ENCODE data around the gene LMOD1. TPM values are rescaled to one million over a fixed set of nuclear protein-coding genes. Genes with fewer than 3 reads are reported as not detected.

Gene LMOD1
- total RNA-seq (2021; fragmentation: NEBNext Ultra II Directional; extraction: Animal tissue kit (Norgen Biotek cat#: 25700)) (0.82 and 1.4 TPM in 2 replicates), polyA plus RNA-seq (2011; rRNA removed) (0.77 and 1.3 TPM in 2 replicates), polyA minus RNA-seq (2011; rRNA and poly(A)+ RNA removed) (2.2 and 3.1 TPM in 2 replicates)
- 1.4 TPM for polyA plus RNA-seq (2011; cell fraction: cytosol; rRNA removed)
- 2.4 TPM for polyA plus RNA-seq (2011; cell fraction: nucleus; rRNA removed)
- polyA plus RNA-seq (2012, experiment 1 of 2): 1.6 to 1.8 TPM (median 1.6 TPM) in 4 replicates
- polyA plus RNA-seq (2012, experiment 2 of 2): 0.73 TPM
- 0.77 TPM for polyA plus RNA-seq (2013, experiment 1 of 2)
- 0.61 TPM for polyA plus RNA-seq (2013, experiment 2 of 2)
- 0.73 TPM for polyA minus RNA-seq (2011; cell fraction: cytosol; rRNA and poly(A)+ RNA removed)
- 2.1 TPM for polyA minus RNA-seq (2011; cell fraction: nucleus; rRNA and poly(A)+ RNA removed)
- long read RNA-seq, experiment 1, partial matches to known transcripts: 0 of 1 reads
- long read RNA-seq, experiment 1, other reads (novel, unspliced or antisense): 1 of 1 reads
- long read RNA-seq, experiment 2: 0 reads

GRCh38 chr1:201946224-201946908, at the start of gene LMOD1:
TSS of gene LMOD1 (minus strand) at chr1:201946548. CDS start at chr1:201946340, 208 bp downstream.
- peak; percentile 75 for FAIRE-seq
- WGBS, 2 experiments (ENCODE audit: extremely low coverage in 1 of 2, insufficient coverage in 1 of 2, insufficient read length in 1 of 2, insufficient replicate concordance in 2 of 2, low coverage in 1 of 2, low lambda C conversion rate in 2 of 2, missing lambda C conversion rate in 1 of 2): 8% methylated on average over 28 of the region's 28 CpGs; no CpG with 5 or more reads in 1 of the 2 experiments
- H3K9ac ChIP-seq (replicated peaks in 1 of 4; ENCODE audit: extremely low read depth in 1 of 4, low read depth in 3 of 4, low read length in 3 of 4): peak within 1 kb of the TSS in 1 of 4 experiments; percentile 61; a peak in 2 of 7 replicates
- H3K36me3 ChIP-seq (ENCODE audit: control insufficient read depth in 2 of 4, insufficient read depth in 4 of 4, low read length in 3 of 4): no peaks in the 10 kb centered on the region; a peak in 1 of 8 replicates
- H3K4me1 ChIP-seq (replicated peaks in 1 of 4; ENCODE audit: control insufficient read depth in 3 of 4, insufficient read depth in 4 of 4, low read length in 3 of 4): peaks cover 7 to 19% (median 10%) of the 10 kb centered on the region in 4 experiments
- H2AK5ac ChIP-seq (ENCODE audit: low read depth, low read length): peak within 1 kb of the TSS; percentile 30; the same call in 1 of the 2 replicates
- no peak within 1 kb of the TSS for H2BK20ac ChIP-seq (ENCODE audit: low read length)
- H3K23ac ChIP-seq (ENCODE audit: insufficient read length): no peak within 1 kb of the TSS
- H4K91ac ChIP-seq (replicated peaks; ENCODE audit: insufficient read length, low read length): no peak within 1 kb of the TSS
- H3K56ac ChIP-seq (replicated peaks; ENCODE audit: insufficient read length, low read depth, low read length): no peak within 1 kb of the TSS
- H4K20me1 ChIP-seq (replicated peaks in 1 of 2; ENCODE audit: control insufficient read depth in 1 of 2, insufficient read depth in 2 of 2, low read length in 2 of 2): no peaks in the 10 kb centered on the region
- no peak within 1 kb of the TSS for H2BK120ac ChIP-seq (replicated peaks; ENCODE audit: low read depth, low read length)
- peak within 1 kb of the TSS; percentile 94 to 99 for H3K4me2 ChIP-seq (ENCODE audit: insufficient read depth in 1 of 2, low read depth in 2 of 2, low read length in 2 of 2)
- H2BK15ac ChIP-seq (ENCODE audit: low read length): no peak within 1 kb of the TSS; the same call in 1 of the 2 replicates
- H2BK12ac ChIP-seq (ENCODE audit: low read depth, low read length): no peak within 1 kb of the TSS; the same call in 1 of the 2 replicates
- H3K79me1 ChIP-seq (ENCODE audit: low read depth, low read length): no peaks in the 10 kb centered on the region
- H2BK5ac ChIP-seq (ENCODE audit: low read depth, low read length): no peak within 1 kb of the TSS
- no peak within 1 kb of the TSS for H3K4ac ChIP-seq (replicated peaks; ENCODE audit: insufficient read length, low read depth, low read length)
- H3K4me3 ChIP-seq (ENCODE audit: extremely low read depth in 1 of 4, insufficient read depth in 2 of 4, low read depth in 3 of 4, low read length in 4 of 4): peak within 1 kb of the TSS; percentile 48 to 64 (median 58); a peak in 7 of 8 replicates
- peaks cover 8% of the 10 kb centered on the region for H3K23me2 ChIP-seq (ENCODE audit: low read depth, low read length)
- ChIA-PET CTCF (ENCODE audit: partially characterized antibody) (interaction anchor here (0.7 to 8.4 kb wide), 25 partner anchors 9 to 434 kb away, joined by 3 to 145 read pairs (median 6); partner anchors contain the start of gene TIMM17A), POLR2A (ENCODE audit: partially characterized antibody) (interaction anchor here (0.6 to 3.4 kb wide), 13 partner anchors 10 to 491 kb away, joined by 3 to 27 read pairs (median 3); partner anchors contain the start of gene TIMM17A)
- peak; percentile 74 to 84 for DNase-seq (ENCODE audit: low read depth in 1 of 2, low spot score in 2 of 2)
- H2AFZ ChIP-seq (ENCODE audit: low read length): peak within 1 kb of the TSS; percentile 97
- H3K27ac ChIP-seq (ENCODE audit: low read depth, low read length): no peak within 1 kb of the TSS
- no peak within 1 kb of the TSS for H3K14ac ChIP-seq (ENCODE audit: insufficient read length)
- H4K8ac ChIP-seq (ENCODE audit: extremely low read depth, insufficient read depth, low read length): 0 out of 2 replicates have a peak within 1 kb of the TSS, but pooled peaks have one; percentile 4
- H3K79me2 ChIP-seq (ENCODE audit: control insufficient read depth in 1 of 2, insufficient read depth in 2 of 2, low read length in 2 of 2): no peaks in the 10 kb centered on the region
- H3K27me3 ChIP-seq (replicated peaks in 1 of 4; ENCODE audit: control insufficient read depth in 3 of 4, extremely low read depth in 1 of 4, insufficient read depth in 3 of 4, low read length in 3 of 4): peaks cover 0 to 15% (median 13%) of the 10 kb centered on the region in 4 experiments; a peak in 6 of 7 replicates
- H3K9me3 ChIP-seq (ENCODE audit: insufficient read depth in 2 of 2, low read depth in 1 of 2, low read length in 1 of 2): no peaks in the 10 kb centered on the region
- H3K18ac ChIP-seq (ENCODE audit: extremely low read depth, low read length): 0 out of 2 replicates have a peak within 1 kb of the TSS, but pooled peaks have one; percentile 36
- H4K5ac ChIP-seq (ENCODE audit: insufficient read length, low read depth, low read length): no peak within 1 kb of the TSS
- TF ChIP-seq FOSL1 (IDR thresholded peaks at IDR 0.05; ENCODE audit: insufficient read depth, low read depth, low read length) (no peak), TAF7 (optimal IDR thresholded peaks at IDR 0.05; ENCODE audit: borderline replicate concordance, low read depth, low read length) (no peak), SP2 (IDR thresholded peaks at IDR 0.05; ENCODE audit: low read length) (peak; percentile 9; the same call in 1 of the 2 replicates), CHD2 (IDR thresholded peaks at IDR 0.05; ENCODE audit: low read length) (no peak), YY1 (IDR thresholded peaks at IDR 0.05; ENCODE audit: low read depth, low read length) (no peak), MAFK (IDR thresholded peaks at IDR 0.05; ENCODE audit: low read depth, low read length) (no peak), NANOG (IDR thresholded peaks at IDR 0.05; ENCODE audit: insufficient read depth, low read depth, low read length, poor library complexity, severe bottlenecking) (no peak), EZH2 (IDR thresholded peaks at IDR 0.05; ENCODE audit: low read depth, low read length, severe bottlenecking) (peak; percentile 31), MAX (IDR thresholded peaks at IDR 0.05) (peak; percentile 12; the same call in 1 of the 2 replicates)
